NCI-H1694 treated with DMSO at 0.1 percent for 48 hours (cell line): ENCODE data around the gene SDC4.

ENCODE experiments used
- DNase-seq: peaks from one replicate; lab custom pipeline; 2025; lab: John Stamatoyannopoulos, UW

The SDC4 gene

GRCh38 chr20:45347936-45348778 lies at the start of gene SDC4:
TSS of gene SDC4 (minus strand) at chr20:45348424. CDS start at chr20:45348384, 40 bp downstream.
- no peak for DNase-seq

GRCh38 chr20:45395114-45395415 lies 46.8 kb upstream of the SDC4 start:
- DNase-seq, result no peak

GRCh38 chr20:45394221-45395113 lies 46.2 kb upstream of the SDC4 start:
- DNase-seq, result no peak

- no peak for DNase-seq
Observed at GRCh38 chr20:45392733-45393132, 44.5 kb upstream of the SDC4 start.

- DNase-seq, result no peak
Observed at GRCh38 chr20:45391559-45391958, 43.3 kb upstream of the SDC4 start.

- no peak for DNase-seq
Observed at GRCh38 chr20:45390931-45391330, 42.7 kb upstream of the SDC4 start.

- no peak for DNase-seq
Observed at GRCh38 chr20:45387274-45387673, 39.0 kb upstream of the SDC4 start.

- no peak for DNase-seq
Observed at GRCh38 chr20:45378191-45378590, 30.0 kb upstream of the SDC4 start, which contains the start of gene TP53TG5. TSS of gene TP53TG5 (minus strand) at chr20:45378325. CDS start at chr20:45378236, 89 bp downstream.

GRCh38 chr20:45377269-45377668 lies 29.0 kb upstream of the SDC4 start:
- no peak for DNase-seq

- DNase-seq, result no peak
Observed at GRCh38 chr20:45374966-45375365, 26.7 kb upstream of the SDC4 start.

GRCh38 chr20:45374101-45374467 lies 25.9 kb upstream of the SDC4 start:
- DNase-seq, result no peak

GRCh38 chr20:45373353-45374100 lies 25.3 kb upstream of the SDC4 start:
- peak; percentile 74 for DNase-seq

- DNase-seq, result no peak
Observed at GRCh38 chr20:45372646-45373352, 24.6 kb upstream of the SDC4 start.

GRCh38 chr20:45372241-45372640 lies 24.0 kb upstream of the SDC4 start:
- no peak for DNase-seq

GRCh38 chr20:45370571-45371160 lies 22.4 kb upstream of the SDC4 start:
- DNase-seq, result no peak

GRCh38 chr20:45368221-45368980 lies 20.2 kb upstream of the SDC4 start:
- no peak for DNase-seq

- no peak for DNase-seq
Observed at GRCh38 chr20:45367126-45367525, 18.9 kb upstream of the SDC4 start.

GRCh38 chr20:45366631-45367030 lies 18.4 kb upstream of the SDC4 start:
- no peak for DNase-seq

- no peak for DNase-seq
Observed at GRCh38 chr20:45366192-45366591, 18.0 kb upstream of the SDC4 start.

GRCh38 chr20:45365444-45365970 lies 17.3 kb upstream of the SDC4 start:
- no peak for DNase-seq
